ENCODE measurements around the gene MYO5B.

DNA sequence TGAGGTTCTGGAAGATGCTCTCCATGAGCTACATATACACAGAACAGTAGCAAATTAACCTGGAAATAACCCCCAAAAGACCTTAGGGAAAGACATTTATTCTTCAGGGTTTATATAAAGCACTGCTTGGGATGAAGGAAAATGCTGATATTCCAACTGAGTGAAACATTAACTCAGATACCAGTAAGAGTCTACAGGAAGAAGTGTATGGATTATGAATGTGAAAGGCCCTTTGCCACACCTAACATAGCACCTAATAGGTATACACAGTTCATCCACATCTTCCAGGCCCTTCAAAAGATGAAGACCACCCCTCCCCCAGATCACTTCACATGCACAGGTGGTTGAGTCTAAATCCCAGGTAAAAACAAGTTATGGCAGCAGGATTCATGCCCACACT lies 50.4 kb downstream of the MYO5B start:
- no peak for TF ChIP-seq SREBF1 (IDR thresholded peaks at IDR 0.05; ENCODE audit: low read length)
- no peak for TF ChIP-seq TCF3 (IDR thresholded peaks at IDR 0.05; ENCODE audit: borderline replicate concordance, insufficient read depth, low read depth, low read length)
- TF ChIP-seq, protein P1, sequence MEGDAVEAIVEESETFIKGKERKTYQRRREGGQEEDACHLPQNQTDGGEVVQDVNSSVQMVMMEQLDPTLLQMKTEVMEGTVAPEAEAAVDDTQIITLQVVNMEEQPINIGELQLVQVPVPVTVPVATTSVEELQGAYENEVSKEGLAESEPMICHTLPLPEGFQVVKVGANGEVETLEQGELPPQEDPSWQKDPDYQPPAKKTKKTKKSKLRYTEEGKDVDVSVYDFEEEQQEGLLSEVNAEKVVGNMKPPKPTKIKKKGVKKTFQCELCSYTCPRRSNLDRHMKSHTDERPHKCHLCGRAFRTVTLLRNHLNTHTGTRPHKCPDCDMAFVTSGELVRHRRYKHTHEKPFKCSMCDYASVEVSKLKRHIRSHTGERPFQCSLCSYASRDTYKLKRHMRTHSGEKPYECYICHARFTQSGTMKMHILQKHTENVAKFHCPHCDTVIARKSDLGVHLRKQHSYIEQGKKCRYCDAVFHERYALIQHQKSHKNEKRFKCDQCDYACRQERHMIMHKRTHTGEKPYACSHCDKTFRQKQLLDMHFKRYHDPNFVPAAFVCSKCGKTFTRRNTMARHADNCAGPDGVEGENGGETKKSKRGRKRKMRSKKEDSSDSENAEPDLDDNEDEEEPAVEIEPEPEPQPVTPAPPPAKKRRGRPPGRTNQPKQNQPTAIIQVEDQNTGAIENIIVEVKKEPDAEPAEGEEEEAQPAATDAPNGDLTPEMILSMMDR (IDR thresholded peaks at IDR 0.05 in 2 of 3, conservative IDR thresholded peaks at IDR 0.05 in 1 of 3; ENCODE audit: control insufficient read depth in 2 of 3, extremely low read depth in 1 of 3, insufficient read depth in 1 of 3, low read depth in 3 of 3, low read length in 3 of 3) = no peak
- no peak for TF ChIP-seq ZSCAN29 (IDR thresholded peaks at IDR 0.05)
- TF ChIP-seq, protein P2, sequence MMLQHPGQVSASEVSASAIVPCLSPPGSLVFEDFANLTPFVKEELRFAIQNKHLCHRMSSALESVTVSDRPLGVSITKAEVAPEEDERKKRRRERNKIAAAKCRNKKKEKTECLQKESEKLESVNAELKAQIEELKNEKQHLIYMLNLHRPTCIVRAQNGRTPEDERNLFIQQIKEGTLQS (IDR thresholded peaks at IDR 0.05; ENCODE audit: borderline replicate concordance, extremely low read depth, low read depth, low read length) = no peak
- TF ChIP-seq DPF2 (IDR thresholded peaks at IDR 0.05) = no peak
- no peak for TF ChIP-seq POLR2A (IDR thresholded peaks at IDR 0.05; ENCODE audit: low read depth, low read length)
- TF ChIP-seq SUPT20H (IDR thresholded peaks at IDR 0.05; ENCODE audit: borderline replicate concordance, control insufficient read depth, low read depth, low read length) = no peak
- TF ChIP-seq, protein P3, sequence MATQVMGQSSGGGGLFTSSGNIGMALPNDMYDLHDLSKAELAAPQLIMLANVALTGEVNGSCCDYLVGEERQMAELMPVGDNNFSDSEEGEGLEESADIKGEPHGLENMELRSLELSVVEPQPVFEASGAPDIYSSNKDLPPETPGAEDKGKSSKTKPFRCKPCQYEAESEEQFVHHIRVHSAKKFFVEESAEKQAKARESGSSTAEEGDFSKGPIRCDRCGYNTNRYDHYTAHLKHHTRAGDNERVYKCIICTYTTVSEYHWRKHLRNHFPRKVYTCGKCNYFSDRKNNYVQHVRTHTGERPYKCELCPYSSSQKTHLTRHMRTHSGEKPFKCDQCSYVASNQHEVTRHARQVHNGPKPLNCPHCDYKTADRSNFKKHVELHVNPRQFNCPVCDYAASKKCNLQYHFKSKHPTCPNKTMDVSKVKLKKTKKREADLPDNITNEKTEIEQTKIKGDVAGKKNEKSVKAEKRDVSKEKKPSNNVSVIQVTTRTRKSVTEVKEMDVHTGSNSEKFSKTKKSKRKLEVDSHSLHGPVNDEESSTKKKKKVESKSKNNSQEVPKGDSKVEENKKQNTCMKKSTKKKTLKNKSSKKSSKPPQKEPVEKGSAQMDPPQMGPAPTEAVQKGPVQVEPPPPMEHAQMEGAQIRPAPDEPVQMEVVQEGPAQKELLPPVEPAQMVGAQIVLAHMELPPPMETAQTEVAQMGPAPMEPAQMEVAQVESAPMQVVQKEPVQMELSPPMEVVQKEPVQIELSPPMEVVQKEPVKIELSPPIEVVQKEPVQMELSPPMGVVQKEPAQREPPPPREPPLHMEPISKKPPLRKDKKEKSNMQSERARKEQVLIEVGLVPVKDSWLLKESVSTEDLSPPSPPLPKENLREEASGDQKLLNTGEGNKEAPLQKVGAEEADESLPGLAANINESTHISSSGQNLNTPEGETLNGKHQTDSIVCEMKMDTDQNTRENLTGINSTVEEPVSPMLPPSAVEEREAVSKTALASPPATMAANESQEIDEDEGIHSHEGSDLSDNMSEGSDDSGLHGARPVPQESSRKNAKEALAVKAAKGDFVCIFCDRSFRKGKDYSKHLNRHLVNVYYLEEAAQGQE (IDR thresholded peaks at IDR 0.05; ENCODE audit: low read depth, low read length) = no peak
